ENCODE data around the gene ERCC1. TPM values are rescaled to one million over a fixed set of nuclear protein-coding genes. Genes with fewer than 3 reads are reported as not detected.
A peak's percentile ranks its signal among the peaks of the same experiment; 100 is the strongest.

The ERCC1 gene
- total RNA-seq, 1 experiment from 2014 or later, result 158 TPM

DNA sequence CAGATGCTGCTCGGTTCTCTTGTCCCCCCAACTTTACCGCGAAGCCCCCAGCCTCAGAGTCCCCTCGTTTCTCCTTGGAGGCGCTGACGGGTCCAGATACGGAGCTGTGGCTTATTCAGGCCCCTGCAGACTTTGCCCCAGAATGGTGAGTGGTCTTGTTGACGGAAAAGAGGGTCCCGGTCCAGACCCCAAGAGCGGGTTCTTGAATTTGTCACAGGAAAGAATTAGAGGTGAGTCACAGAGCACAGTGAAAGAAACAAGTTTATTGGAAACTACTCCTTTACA lies 16.7 kb downstream of the ERCC1 start:
- BruUV-seq (replicated peaks), result no TSS peak

DNA sequence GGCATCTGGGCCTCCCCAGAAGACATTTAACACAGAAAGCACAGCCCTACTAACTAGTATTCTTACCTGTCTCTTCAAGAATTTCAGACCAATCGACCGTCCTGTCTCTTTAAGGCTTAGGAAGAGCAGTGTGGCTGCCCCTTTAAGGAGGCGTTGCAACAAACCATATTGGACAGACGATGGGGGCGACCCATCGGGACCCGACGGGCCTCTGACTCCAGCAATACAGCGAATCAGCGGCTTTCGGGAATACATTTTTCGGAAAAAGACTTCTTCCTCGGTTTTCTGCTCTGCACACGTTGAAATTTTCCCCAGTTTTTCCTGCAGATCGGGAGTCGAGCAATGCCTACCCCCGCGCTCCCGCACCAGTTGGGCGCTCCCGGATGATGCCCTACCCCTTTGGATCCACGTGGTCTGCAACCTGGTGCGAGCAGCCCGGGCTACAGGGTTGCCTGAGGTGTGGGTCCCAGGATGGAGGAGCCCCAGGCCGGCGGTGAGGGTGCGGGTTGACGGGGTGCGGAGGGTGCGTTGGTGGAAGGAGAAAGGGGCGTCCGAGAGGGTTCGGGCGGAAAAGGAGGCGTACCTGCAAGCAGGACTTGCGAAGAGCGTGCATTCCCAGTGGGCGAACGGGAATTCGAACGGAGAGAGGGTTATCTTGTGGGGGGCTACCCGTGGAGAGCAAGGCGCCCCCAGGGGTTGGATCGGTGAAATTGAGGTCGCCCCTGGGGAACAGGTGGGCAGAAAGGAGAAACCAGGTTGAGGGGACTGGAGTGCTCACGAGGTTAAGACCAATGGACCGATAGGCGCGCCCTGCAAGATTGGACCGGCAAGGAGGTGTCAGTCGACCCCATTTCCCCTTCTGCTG lies 17.3 kb downstream of the ERCC1 start, which contains the start of gene POLR1G:
Gene POLR1G (plus strand): TSS at position 419 of the 865 bp plus-strand sequence. CDS start 53 bp downstream, at position 472.
- POLR2A ChIA-PET (ENCODE audit: low non-redundant PET), result interaction anchor here (0.6 to 0.7 kb wide), 2 partner anchors 26 to 405 kb away, joined by 3 read pairs; partner anchors contain the start of gene RELB

More for the DNA sequence above, 16.7 kb downstream of the ERCC1 start:
- no peaks in the 10 kb centered on the region for H3K27me3 ChIP-seq (replicated peaks; ENCODE audit: insufficient read depth, low read depth, low read length, poor library complexity)
- ChIA-PET POLR2A (ENCODE audit: low non-redundant PET) (no interaction called here), CTCF (no interaction called here)
- peak overlapping the region; percentile 68 for H3K4me3 ChIP-seq (ENCODE audit: low read depth, low read length, poor library complexity, severe bottlenecking)
- intact Hi-C loops (cut with micrococcal nuclease; ENCODE audit: unreplicated experiment), result no loop called here
- no peak for DNase-seq (ENCODE audit: low spot score)
- H3K4me1 ChIP-seq (ENCODE audit: insufficient read depth, low read length, poor library complexity, severe bottlenecking), result peaks cover 10% of the 10 kb centered on the region
- no peaks in the 10 kb centered on the region for H3K9me3 ChIP-seq (ENCODE audit: low read depth, low read length, poor library complexity, severe bottlenecking)
- TF ChIP-seq EZH2 (IDR thresholded peaks at IDR 0.05; ENCODE audit: borderline replicate concordance, low read depth, low read length, poor library complexity, severe bottlenecking), result no peak
- TF ChIP-seq, protein P1, sequence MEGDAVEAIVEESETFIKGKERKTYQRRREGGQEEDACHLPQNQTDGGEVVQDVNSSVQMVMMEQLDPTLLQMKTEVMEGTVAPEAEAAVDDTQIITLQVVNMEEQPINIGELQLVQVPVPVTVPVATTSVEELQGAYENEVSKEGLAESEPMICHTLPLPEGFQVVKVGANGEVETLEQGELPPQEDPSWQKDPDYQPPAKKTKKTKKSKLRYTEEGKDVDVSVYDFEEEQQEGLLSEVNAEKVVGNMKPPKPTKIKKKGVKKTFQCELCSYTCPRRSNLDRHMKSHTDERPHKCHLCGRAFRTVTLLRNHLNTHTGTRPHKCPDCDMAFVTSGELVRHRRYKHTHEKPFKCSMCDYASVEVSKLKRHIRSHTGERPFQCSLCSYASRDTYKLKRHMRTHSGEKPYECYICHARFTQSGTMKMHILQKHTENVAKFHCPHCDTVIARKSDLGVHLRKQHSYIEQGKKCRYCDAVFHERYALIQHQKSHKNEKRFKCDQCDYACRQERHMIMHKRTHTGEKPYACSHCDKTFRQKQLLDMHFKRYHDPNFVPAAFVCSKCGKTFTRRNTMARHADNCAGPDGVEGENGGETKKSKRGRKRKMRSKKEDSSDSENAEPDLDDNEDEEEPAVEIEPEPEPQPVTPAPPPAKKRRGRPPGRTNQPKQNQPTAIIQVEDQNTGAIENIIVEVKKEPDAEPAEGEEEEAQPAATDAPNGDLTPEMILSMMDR (conservative IDR thresholded peaks at IDR 0.05; ENCODE audit: low read depth, low read length), result no peak
- no peaks in the 10 kb centered on the region for H3K36me3 ChIP-seq (ENCODE audit: insufficient read depth, low read length, poor library complexity, severe bottlenecking)
- peak overlapping the region; percentile 96 for H3K27ac ChIP-seq (ENCODE audit: low read depth, low read length, poor library complexity, severe bottlenecking)

DNA sequence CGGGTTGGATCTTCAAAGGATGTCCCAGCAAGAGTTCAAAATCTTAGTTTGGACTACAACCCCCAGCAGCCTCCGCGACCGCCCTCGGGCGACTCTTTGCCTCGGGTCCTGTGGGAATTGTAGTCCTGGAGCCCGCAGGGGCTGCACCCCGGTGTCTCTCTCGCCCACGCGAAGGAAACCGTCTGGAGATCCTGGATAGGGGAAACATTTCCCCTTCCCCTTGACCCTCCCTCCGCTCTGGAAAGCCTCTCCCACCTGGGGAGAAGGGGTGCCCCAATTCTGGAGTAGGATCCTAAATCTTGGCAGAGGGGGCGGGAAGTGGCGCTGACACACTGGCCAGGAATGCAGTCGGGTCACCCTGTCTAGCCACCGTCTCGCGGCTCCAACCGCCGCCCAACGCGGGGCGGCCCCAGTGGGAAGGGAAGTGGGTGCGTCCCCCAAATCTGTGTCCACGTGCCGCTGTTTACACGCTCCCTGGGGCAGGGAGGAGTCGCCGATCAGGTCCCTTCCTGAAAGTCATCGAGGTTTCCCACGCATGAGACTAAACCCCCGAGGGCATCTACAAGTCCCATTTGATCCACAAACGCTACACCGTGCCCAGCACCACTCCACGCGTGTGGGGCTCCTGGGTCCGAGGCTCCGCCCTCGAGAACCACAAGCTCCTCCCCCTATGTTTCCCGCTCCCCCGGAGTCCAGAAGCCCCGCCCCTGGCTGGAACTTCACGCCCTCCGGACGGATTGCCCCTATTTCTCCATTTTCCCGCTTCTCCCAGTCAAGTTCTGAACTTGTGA lies 18.1 kb downstream of the ERCC1 start:
- H3K36me3 ChIP-seq (ENCODE audit: insufficient read depth, low read length, poor library complexity, severe bottlenecking), result no peaks in the 10 kb centered on the region
- peak overlapping the region; percentile 68 for H3K4me3 ChIP-seq (ENCODE audit: low read depth, low read length, poor library complexity, severe bottlenecking)
- intact Hi-C loops (cut with micrococcal nuclease; ENCODE audit: unreplicated experiment), result no loop called here
- H3K27me3 ChIP-seq (replicated peaks; ENCODE audit: insufficient read depth, low read depth, low read length, poor library complexity), result no peaks in the 10 kb centered on the region
- H3K9me3 ChIP-seq (ENCODE audit: low read depth, low read length, poor library complexity, severe bottlenecking), result no peaks in the 10 kb centered on the region
- DNase-seq (ENCODE audit: low spot score), result peak; percentile 97
- ChIA-PET POLR2A (ENCODE audit: low non-redundant PET) (interaction anchor here (0.6 to 0.7 kb wide), 2 partner anchors 27 to 404 kb away, joined by 3 read pairs; partner anchors contain the start of gene RELB), CTCF (interaction anchor here (0.6 kb wide), 1 partner anchor 22 kb away, joined by 4 read pairs; no protein-coding TSS in a partner anchor)
- TF ChIP-seq, protein P1 (conservative IDR thresholded peaks at IDR 0.05; ENCODE audit: low read depth, low read length), result no peak
- no peak for TF ChIP-seq EZH2 (IDR thresholded peaks at IDR 0.05; ENCODE audit: borderline replicate concordance, low read depth, low read length, poor library complexity, severe bottlenecking)
- peaks cover 10% of the 10 kb centered on the region for H3K4me1 ChIP-seq (ENCODE audit: insufficient read depth, low read length, poor library complexity, severe bottlenecking)
- BruUV-seq (replicated peaks), result no TSS peak
- H3K27ac ChIP-seq (ENCODE audit: low read depth, low read length, poor library complexity, severe bottlenecking), result peak overlapping the region; percentile 96

More for the DNA sequence above, 17.3 kb downstream of the ERCC1 start, which contains the start of gene POLR1G:
- intact Hi-C loops (cut with micrococcal nuclease; ENCODE audit: unreplicated experiment), result no loop called here
- Histone ChIP-seq H3K9me3 (ENCODE audit: low read depth, low read length, poor library complexity, severe bottlenecking) (no peaks in the 10 kb centered on the region), H3K4me3 (ENCODE audit: low read depth, low read length, poor library complexity, severe bottlenecking) (peak within 1 kb of the TSS; percentile 68), H3K36me3 (ENCODE audit: insufficient read depth, low read length, poor library complexity, severe bottlenecking) (no peaks in the 10 kb centered on the region), H3K27me3 (replicated peaks; ENCODE audit: insufficient read depth, low read depth, low read length, poor library complexity) (no peaks in the 10 kb centered on the region), H3K27ac (ENCODE audit: low read depth, low read length, poor library complexity, severe bottlenecking) (peak within 1 kb of the TSS; percentile 96), H3K4me1 (ENCODE audit: insufficient read depth, low read length, poor library complexity, severe bottlenecking) (peaks cover 10% of the 10 kb centered on the region)
- BruUV-seq (replicated peaks), result TSS peak; percentile 12
- CTCF ChIA-PET, result no interaction called here
- DNase-seq (ENCODE audit: low spot score), result peak; percentile 92
- no peak for TF ChIP-seq EZH2 (IDR thresholded peaks at IDR 0.05; ENCODE audit: borderline replicate concordance, low read depth, low read length, poor library complexity, severe bottlenecking)
- TF ChIP-seq, protein P1 (conservative IDR thresholded peaks at IDR 0.05; ENCODE audit: low read depth, low read length), result no peak
